ENCODE data around the gene PTPN9.
"Not testable (repeated sequence)": the region's sequence is repeated elsewhere in the genome, so short reads cannot be mapped to it uniquely, and the experiment has no call there.

PTPN9 gene

GRCh38 chr15:75452865-75453702 is 126.0 kb downstream of the PTPN9 start:
- DNase-seq (ENCODE audit: low read depth): peak; percentile 31

- DNase-seq (ENCODE audit: low read depth): peak; percentile 64
Observed at GRCh38 chr15:75452364-75452864, 126.7 kb downstream of the PTPN9 start.

- DNase-seq (ENCODE audit: low read depth): peak; percentile 100
Observed at GRCh38 chr15:75451674-75452363, 127.3 kb downstream of the PTPN9 start, which contains the start of gene SIN3A. Gene SIN3A (minus strand): TSS chr15:75451690. CDS start chr15:75430375, 21,315 bp downstream.

GRCh38 chr15:75451202-75451673 is 127.9 kb downstream of the PTPN9 start:
- DNase-seq (ENCODE audit: low read depth): no peak

GRCh38 chr15:75450307-75451201 is 128.6 kb downstream of the PTPN9 start:
- DNase-seq (ENCODE audit: low read depth): peak; percentile 92

- no peak for DNase-seq (ENCODE audit: low read depth)
Observed at GRCh38 chr15:75449585-75450306, 129.4 kb downstream of the PTPN9 start.

GRCh38 chr15:75448171-75448570 is 130.9 kb downstream of the PTPN9 start:
- DNase-seq (ENCODE audit: low read depth): not testable (repeated sequence)

GRCh38 chr15:75446151-75446550 is 133.0 kb downstream of the PTPN9 start:
- no peak for DNase-seq (ENCODE audit: low read depth)

GRCh38 chr15:75445324-75445723 is 133.8 kb downstream of the PTPN9 start:
- DNase-seq (ENCODE audit: low read depth): not testable (repeated sequence)

- not testable (repeated sequence) for DNase-seq (ENCODE audit: low read depth)
Observed at GRCh38 chr15:75443972-75444453, 135.1 kb downstream of the PTPN9 start.

- no peak for DNase-seq (ENCODE audit: low read depth)
Observed at GRCh38 chr15:75437721-75438120, 141.4 kb downstream of the PTPN9 start.

GRCh38 chr15:75436881-75437280 is 142.2 kb downstream of the PTPN9 start:
- DNase-seq (ENCODE audit: low read depth): no peak

- no peak for DNase-seq (ENCODE audit: low read depth)
Observed at GRCh38 chr15:75431682-75432081, 147.4 kb downstream of the PTPN9 start.

- DNase-seq (ENCODE audit: low read depth): no peak
Observed at GRCh38 chr15:75431270-75431669, 147.8 kb downstream of the PTPN9 start.

GRCh38 chr15:75430259-75430658 is 148.9 kb downstream of the PTPN9 start:
- no peak for DNase-seq (ENCODE audit: low read depth)

- no peak for DNase-seq (ENCODE audit: low read depth)
Observed at GRCh38 chr15:75428152-75428551, 151.0 kb downstream of the PTPN9 start.

GRCh38 chr15:75425966-75426500 is 153.1 kb downstream of the PTPN9 start:
- DNase-seq (ENCODE audit: low read depth): no peak

- DNase-seq (ENCODE audit: low read depth): no peak
Observed at GRCh38 chr15:75422554-75422953, 156.6 kb downstream of the PTPN9 start.

- no peak for DNase-seq (ENCODE audit: low read depth)
Observed at GRCh38 chr15:75420698-75421097, 158.4 kb downstream of the PTPN9 start.

- DNase-seq (ENCODE audit: low read depth): no peak
Observed at GRCh38 chr15:75416584-75416983, 162.5 kb downstream of the PTPN9 start.

Measured in activated T-cell treated with anti-CD3 and anti-CD28 coated beads for 1 hour (primary cell).